ENCODE measurements around the gene KRT86. TPM values are rescaled to one million over a fixed set of nuclear protein-coding genes. Genes with fewer than 3 reads are reported as not detected.

The KRT86 gene
- total RNA-seq, 1 experiment from 2014 or later: 2.7 TPM

DNA sequence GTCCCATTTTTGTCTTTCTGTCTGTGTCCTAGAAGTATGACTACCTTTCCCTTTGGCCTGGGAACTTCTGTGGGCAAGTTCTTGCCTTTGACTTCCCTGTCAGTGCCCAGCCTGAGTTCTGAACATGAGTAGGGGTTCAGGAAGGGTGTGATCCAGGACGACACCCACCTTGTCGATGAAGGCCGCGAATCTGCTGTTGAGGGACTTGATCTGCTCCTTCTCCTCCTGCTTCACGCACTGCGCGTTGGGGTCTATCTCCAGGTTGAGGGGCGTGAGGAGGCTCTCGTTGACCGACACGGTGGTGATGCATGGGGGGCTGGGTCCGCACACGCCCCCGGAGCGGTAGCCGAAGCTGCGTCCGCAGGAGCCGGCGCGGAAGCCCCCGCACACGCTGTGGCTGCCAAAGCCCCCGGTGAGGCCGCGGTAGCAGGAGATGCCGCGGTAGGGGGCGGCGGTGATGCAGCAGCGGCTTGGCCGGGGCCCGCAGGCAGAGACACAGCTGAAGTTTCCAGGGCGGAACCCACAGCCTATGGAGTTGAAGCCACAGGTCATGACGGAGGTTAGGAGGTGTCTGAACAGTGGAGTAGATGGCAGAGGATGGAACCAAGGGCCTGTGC lies 46.4 kb downstream of the KRT86 start, which contains the start of gene KRT83:
KRT83 (minus strand) TSS at position 615 of the 617 bp plus-strand sequence; CDS start at position 552, 63 bp downstream.
- Histone ChIP-seq H2AFZ (no peak within 1 kb of the TSS), H3K4me3 (no peak within 1 kb of the TSS), H3K4me1 (replicated peaks; ENCODE audit: insufficient read depth) (no peaks in the 10 kb centered on the region), H3K9me3 (ENCODE audit: insufficient read depth, low read depth) (no peaks in the 10 kb centered on the region), H3K9me2 (ENCODE audit: insufficient read depth) (no peaks in the 10 kb centered on the region), H3K79me2 (ENCODE audit: low read depth) (no peaks in the 10 kb centered on the region), H3K27me3 (ENCODE audit: insufficient read depth, low read depth) (no peaks in the 10 kb centered on the region), H3K4me2 (no peak within 1 kb of the TSS), H4K20me1 (ENCODE audit: insufficient read depth) (no peaks in the 10 kb centered on the region), H3F3A (ENCODE audit: insufficient read depth, low read depth) (no peaks in the 10 kb centered on the region; the same call in 1 of the 2 replicates), H3K27ac (no peak within 1 kb of the TSS), H3K36me3 (ENCODE audit: low read depth) (no peaks in the 10 kb centered on the region)
- TF ChIP-seq, protein P1, sequence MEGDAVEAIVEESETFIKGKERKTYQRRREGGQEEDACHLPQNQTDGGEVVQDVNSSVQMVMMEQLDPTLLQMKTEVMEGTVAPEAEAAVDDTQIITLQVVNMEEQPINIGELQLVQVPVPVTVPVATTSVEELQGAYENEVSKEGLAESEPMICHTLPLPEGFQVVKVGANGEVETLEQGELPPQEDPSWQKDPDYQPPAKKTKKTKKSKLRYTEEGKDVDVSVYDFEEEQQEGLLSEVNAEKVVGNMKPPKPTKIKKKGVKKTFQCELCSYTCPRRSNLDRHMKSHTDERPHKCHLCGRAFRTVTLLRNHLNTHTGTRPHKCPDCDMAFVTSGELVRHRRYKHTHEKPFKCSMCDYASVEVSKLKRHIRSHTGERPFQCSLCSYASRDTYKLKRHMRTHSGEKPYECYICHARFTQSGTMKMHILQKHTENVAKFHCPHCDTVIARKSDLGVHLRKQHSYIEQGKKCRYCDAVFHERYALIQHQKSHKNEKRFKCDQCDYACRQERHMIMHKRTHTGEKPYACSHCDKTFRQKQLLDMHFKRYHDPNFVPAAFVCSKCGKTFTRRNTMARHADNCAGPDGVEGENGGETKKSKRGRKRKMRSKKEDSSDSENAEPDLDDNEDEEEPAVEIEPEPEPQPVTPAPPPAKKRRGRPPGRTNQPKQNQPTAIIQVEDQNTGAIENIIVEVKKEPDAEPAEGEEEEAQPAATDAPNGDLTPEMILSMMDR (conservative IDR thresholded peaks at IDR 0.05): no peak
- TF ChIP-seq EZH2 (IDR thresholded peaks at IDR 0.05; ENCODE audit: low read depth): no peak
- POLR2A ChIA-PET (ENCODE audit: unreplicated experiment): interaction anchor here (0.6 to 0.7 kb wide), 2 partner anchors 14 to 40 kb away, joined by 3 to 4 read pairs; no protein-coding TSS in a partner anchor
- intact Hi-C loops (cut with micrococcal nuclease; ENCODE audit: unreplicated experiment): no loop called here
- DNase-seq: no peak
- CTCF ChIA-PET: interaction anchor here (0.6 kb wide), 1 partner anchor 68 kb away, joined by 17 read pairs; no protein-coding TSS in a partner anchor
- BruUV-seq (replicated peaks): no TSS peak

DNA sequence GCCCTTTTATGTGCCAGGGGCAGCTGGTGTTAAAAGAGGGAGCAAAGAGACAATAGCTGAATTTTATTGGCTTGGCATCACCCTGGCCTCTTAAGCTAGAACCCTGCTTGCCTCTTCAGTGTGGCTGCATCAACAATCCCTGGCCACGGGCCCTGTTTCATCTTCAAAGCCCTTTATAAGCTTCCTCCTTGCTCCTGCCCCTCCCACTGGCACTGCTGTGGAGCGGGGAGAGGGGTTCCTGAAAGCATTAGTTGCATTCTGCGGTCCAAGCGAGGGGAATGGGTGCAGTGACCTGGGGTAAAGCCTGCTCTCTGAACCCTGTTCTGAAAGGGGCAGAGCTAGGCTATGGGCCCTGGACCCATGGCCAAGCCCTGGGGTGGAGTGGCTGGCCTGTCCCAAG lies 47.0 kb downstream of the KRT86 start:
- Histone ChIP-seq H3K27ac (no peak overlapping the region), H3K4me3 (no peak overlapping the region), H4K20me1 (ENCODE audit: insufficient read depth) (no peaks in the 10 kb centered on the region), H3K79me2 (ENCODE audit: low read depth) (no peaks in the 10 kb centered on the region), H2AFZ (no peak overlapping the region), H3K27me3 (ENCODE audit: insufficient read depth, low read depth) (no peaks in the 10 kb centered on the region), H3K4me1 (replicated peaks; ENCODE audit: insufficient read depth) (no peaks in the 10 kb centered on the region), H3F3A (ENCODE audit: insufficient read depth, low read depth) (no peaks in the 10 kb centered on the region; the same call in 1 of the 2 replicates), H3K36me3 (ENCODE audit: low read depth) (no peaks in the 10 kb centered on the region), H3K4me2 (no peak overlapping the region), H3K9me2 (ENCODE audit: insufficient read depth) (no peaks in the 10 kb centered on the region), H3K9me3 (ENCODE audit: insufficient read depth, low read depth) (no peaks in the 10 kb centered on the region)
- intact Hi-C loops (cut with micrococcal nuclease; ENCODE audit: unreplicated experiment): no loop called here
- no peak for DNase-seq
- ChIA-PET POLR2A (ENCODE audit: unreplicated experiment) (interaction anchor here (0.6 kb wide), 1 partner anchor 40 kb away, joined by 3 read pairs; no protein-coding TSS in a partner anchor), CTCF (interaction anchor here (0.6 kb wide), 1 partner anchor 655 kb away, joined by 3 read pairs; no protein-coding TSS in a partner anchor)
- TF ChIP-seq, protein P1 (conservative IDR thresholded peaks at IDR 0.05): no peak
- no peak for TF ChIP-seq EZH2 (IDR thresholded peaks at IDR 0.05; ENCODE audit: low read depth)
- no TSS peak for BruUV-seq (replicated peaks)

GRCh38 chr12:52322069-52322468 lies 47.6 kb downstream of the KRT86 start:
- Histone ChIP-seq H3K27me3 (ENCODE audit: insufficient read depth, low read depth) (no peaks in the 10 kb centered on the region), H4K20me1 (ENCODE audit: insufficient read depth) (no peaks in the 10 kb centered on the region), H3K36me3 (ENCODE audit: low read depth) (no peaks in the 10 kb centered on the region), H3K4me1 (replicated peaks; ENCODE audit: insufficient read depth) (peaks cover 2% of the 10 kb centered on the region), H2AFZ (no peak overlapping the region), H3F3A (ENCODE audit: insufficient read depth, low read depth) (no peaks in the 10 kb centered on the region; the same call in 1 of the 2 replicates), H3K9me2 (ENCODE audit: insufficient read depth) (no peaks in the 10 kb centered on the region), H3K27ac (no peak overlapping the region), H3K9me3 (ENCODE audit: insufficient read depth, low read depth) (no peaks in the 10 kb centered on the region), H3K79me2 (ENCODE audit: low read depth) (no peaks in the 10 kb centered on the region), H3K4me2 (no peak overlapping the region), H3K4me3 (no peak overlapping the region)
- POLR2A ChIA-PET (ENCODE audit: unreplicated experiment): no interaction called here
- intact Hi-C loops (cut with micrococcal nuclease; ENCODE audit: unreplicated experiment): no loop called here
- TF ChIP-seq, protein P1 (conservative IDR thresholded peaks at IDR 0.05): no peak
- no peak for TF ChIP-seq EZH2 (IDR thresholded peaks at IDR 0.05; ENCODE audit: low read depth)
- CTCF ChIA-PET: interaction anchor here (0.5 to 0.6 kb wide), 2 partner anchors 175 to 655 kb away, joined by 3 read pairs; no protein-coding TSS in a partner anchor
- BruUV-seq (replicated peaks): no TSS peak
- no peak for DNase-seq

All from PC-9 (cell line).